PFSK-1 (cell line): ENCODE results near the gene SPNS2.

Experiments
- FOXP2 ChIP-seq: optimal IDR thresholded peaks from 2 replicates; pipeline ENCODE3; 2011; ENCODE audit warnings: borderline replicate concordance, control low read depth, inconsistent platforms; ENCODE audit not compliant: insufficient read depth; ENCODE audit errors: extremely low read length, extremely low read depth
- POLR2AphosphoS5 ChIP-seq: IDR thresholded peaks from 2 replicates; pipeline ENCODE4 v1.6.1; 2012; ENCODE audit warnings: low read depth, mild to moderate bottlenecking, control low read depth, low read length, moderate library complexity
- REST ChIP-seq, 2 experiments: IDR thresholded peaks; 2 replicates each; pipeline versions ENCODE4 v1.6.1 to v1.8.0; 2011 to 2012; ENCODE audit warnings: low read depth in 2 of 2, low read length in 2 of 2, control low read depth in 1 of 2, inconsistent platforms in 1 of 2, mild to moderate bottlenecking in 1 of 2, moderate library complexity in 1 of 2; ENCODE audit not compliant: insufficient read depth in 1 of 2
- SIN3A ChIP-seq: IDR thresholded peaks from 2 replicates; pipeline ENCODE4 v1.6.1; 2012; ENCODE audit warnings: mild to moderate bottlenecking, low read length, moderate library complexity, borderline replicate concordance; ENCODE audit not compliant: insufficient read depth
- TAF1 ChIP-seq: IDR thresholded peaks from 2 replicates; pipeline ENCODE4 v1.6.1; 2012; ENCODE audit warnings: low read length, control low read depth, borderline replicate concordance; ENCODE audit not compliant: insufficient read depth

The SPNS2 gene

GRCh38 chr17:4565209-4566141 is 66.8 kb downstream of the SPNS2 start:
- no peak for TF ChIP-seq TAF1
- no peak for TF ChIP-seq POLR2AphosphoS5
- 0 out of 2 replicates have a peak, but pooled peaks have one; percentile 11 for TF ChIP-seq SIN3A

DNA sequence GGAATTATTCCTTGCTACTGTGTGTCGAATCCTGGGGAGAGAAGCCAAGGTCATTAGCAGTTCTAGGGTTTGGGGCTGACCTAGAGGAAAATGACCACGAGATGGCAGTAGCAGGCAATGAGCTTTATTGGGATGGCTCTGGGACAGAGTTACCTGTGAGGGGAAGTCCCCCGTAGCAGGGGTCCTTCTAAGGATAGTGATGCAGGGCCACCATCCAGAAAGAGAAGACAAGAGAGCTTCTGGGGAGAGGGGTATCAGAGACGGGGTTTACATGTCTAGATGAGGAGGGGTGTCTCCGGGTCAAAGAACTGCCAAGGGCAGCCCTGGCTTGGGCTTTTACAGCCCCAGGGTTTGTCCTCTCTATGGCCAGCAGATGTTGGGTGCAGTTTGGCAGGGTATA is 68.1 kb downstream of the SPNS2 start:
- TF ChIP-seq TAF1 (no peak), REST (IDR thresholded peaks at IDR 0.05; ENCODE audit: insufficient read depth in 1 of 2, low read depth in 2 of 2, low read length in 2 of 2) (no peak), SIN3A (no peak), FOXP2 (no peak), POLR2AphosphoS5 (no peak)

DNA sequence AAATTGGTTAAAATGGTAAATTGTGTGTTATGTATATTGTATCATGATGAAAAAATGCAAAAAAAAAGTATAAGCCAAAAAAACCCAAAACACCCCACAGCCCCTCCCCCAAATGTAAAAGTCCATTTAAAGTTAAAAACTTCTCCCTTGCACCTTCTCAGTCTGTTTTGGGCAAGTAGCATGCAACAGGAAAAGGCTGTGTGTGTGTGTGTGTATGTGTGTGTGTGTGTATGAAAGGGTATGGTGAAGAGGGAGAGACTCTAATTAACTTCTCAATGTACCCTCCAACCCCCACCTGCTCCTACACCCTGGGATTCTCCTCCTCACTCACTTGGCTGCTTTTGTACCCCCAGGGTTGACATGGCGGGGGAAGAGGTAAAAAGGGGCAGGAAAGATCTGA is 70.9 kb downstream of the SPNS2 start:
- TF ChIP-seq SIN3A: no peak
- no peak for TF ChIP-seq FOXP2

DNA sequence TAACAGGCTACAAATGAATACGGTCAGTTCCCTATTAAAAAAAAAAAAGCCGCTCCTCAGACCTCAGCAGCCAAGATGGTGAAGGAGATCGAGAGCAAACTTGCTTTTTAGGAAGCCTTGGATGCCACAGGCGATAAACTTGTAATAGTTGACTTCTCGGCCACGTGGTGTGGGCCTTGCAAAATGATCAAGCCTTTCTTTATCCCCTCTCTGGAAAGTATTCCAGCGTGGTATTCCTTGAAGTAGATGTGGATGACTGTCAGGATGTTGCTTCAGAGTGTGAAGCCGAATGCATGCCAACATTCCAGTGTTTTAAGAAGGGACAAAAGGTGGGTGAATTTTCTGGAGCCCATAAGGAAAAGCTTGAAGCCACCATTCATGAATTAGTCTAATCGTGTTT is 73.5 kb downstream of the SPNS2 start:
- TF ChIP-seq TAF1 (no peak), POLR2AphosphoS5 (no peak), REST (IDR thresholded peaks at IDR 0.05; ENCODE audit: insufficient read depth in 1 of 2, low read depth in 2 of 2, low read length in 2 of 2) (no peak), FOXP2 (no peak), SIN3A (no peak)

DNA sequence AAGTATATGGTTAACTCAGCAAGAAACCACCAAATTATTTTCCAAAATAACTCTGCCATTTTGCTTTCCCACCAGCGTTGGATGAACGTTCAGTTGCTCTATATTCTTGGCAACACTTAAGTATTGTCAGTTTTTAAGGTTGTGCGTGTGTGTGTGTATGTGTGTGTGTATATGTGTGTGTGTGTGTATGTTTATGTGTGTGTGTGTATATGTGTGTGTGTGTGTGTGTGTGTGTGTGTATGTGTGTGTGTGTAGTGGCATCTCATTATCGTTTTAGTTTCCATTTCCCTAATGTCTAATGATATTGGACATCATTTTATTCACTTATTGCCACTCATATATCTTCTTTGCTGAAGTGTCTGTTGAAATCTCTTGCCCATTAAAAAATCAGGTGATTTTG is 74.4 kb downstream of the SPNS2 start:
- TF ChIP-seq TAF1: no peak
- TF ChIP-seq SIN3A: no peak
- TF ChIP-seq FOXP2: no peak
- TF ChIP-seq POLR2AphosphoS5: no peak
- no peak for TF ChIP-seq REST (IDR thresholded peaks at IDR 0.05; ENCODE audit: insufficient read depth in 1 of 2, low read depth in 2 of 2, low read length in 2 of 2)

DNA sequence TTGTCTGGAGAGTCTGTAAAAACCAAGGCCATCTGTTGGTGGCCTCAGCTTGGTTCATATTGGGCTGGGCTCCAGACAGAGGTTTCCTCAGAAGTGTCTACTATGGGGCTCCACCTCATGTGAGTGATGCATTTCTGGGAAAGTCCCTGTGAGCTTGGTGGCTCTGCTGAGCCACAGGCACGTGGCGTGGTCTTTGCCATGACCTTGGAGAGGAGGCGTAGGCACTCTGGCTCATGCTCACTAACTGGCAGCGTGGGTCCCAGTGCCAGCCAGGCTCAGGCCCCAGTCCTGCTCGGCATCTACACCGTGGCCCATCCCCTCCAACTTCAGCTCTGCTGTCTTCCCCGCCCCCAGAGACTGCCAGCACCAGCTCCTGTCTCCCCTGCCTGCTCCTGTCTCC is 75.0 kb downstream of the SPNS2 start:
- no peak for TF ChIP-seq TAF1
- TF ChIP-seq POLR2AphosphoS5: no peak
- no peak for TF ChIP-seq REST (IDR thresholded peaks at IDR 0.05; ENCODE audit: insufficient read depth in 1 of 2, low read depth in 2 of 2, low read length in 2 of 2)
- no peak for TF ChIP-seq SIN3A
- no peak for TF ChIP-seq FOXP2
